Activated CD4-positive, CD25-positive, alpha-beta regulatory T cell treated with anti-CD3 and anti-CD28 coated beads, Interleukin-2, amount 50 U/mL, for 72 hours (primary cell): ENCODE results near the gene SIN3B.

Experiments
- DNase-seq: peaks from one replicate; pipeline ENCODE4 v3.0.0; 2021

Gene SIN3B

DNA sequence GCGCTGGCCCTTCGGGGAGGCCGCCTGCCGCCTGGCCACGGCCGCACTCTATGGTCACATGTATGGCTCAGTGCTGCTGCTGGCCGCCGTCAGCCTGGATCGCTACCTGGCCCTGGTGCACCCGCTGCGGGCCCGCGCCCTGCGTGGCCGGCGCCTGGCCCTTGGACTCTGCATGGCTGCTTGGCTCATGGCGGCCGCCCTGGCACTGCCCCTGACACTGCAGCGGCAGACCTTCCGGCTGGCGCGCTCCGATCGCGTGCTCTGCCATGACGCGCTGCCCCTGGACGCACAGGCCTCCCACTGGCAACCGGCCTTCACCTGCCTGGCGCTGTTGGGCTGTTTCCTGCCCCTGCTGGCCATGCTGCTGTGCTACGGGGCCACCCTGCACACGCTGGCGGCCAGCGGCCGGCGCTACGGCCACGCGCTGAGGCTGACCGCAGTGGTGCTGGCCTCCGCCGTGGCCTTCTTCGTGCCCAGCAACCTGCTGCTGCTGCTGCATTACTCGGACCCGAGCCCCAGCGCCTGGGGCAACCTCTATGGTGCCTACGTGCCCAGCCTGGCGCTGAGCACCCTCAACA, 60.8 kb downstream of the SIN3B start:
- DNase-seq: no peak

DNA sequence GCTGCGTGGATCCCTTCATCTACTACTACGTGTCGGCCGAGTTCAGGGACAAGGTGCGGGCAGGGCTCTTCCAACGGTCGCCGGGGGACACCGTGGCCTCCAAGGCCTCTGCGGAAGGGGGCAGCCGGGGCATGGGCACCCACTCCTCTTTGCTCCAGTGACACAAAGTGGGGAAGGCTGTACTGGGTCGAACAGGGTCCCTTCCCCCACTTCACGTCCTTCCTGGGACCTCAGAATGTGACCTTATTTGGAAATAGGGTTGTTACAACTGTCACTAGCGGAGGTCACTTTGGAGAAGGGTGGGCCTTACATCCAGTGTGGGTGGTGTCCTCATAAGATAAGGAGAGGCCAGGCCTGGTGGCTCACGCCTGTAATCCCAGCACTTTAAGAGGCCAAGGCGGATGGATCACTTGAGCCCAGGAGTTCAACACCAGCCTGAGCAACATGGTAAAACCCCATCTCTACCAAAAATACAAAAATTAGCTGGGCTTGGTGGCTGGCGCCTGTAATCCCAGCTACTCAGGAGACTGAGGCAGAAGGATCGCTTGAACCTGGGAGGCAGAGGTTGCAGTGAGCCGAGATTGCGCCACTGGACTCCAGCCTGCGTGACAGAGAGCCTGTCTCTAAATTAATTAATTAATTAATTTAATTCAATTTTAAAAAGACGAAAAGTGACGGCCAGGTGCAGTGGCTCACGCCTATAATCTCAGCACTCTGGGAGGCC, 61.4 kb downstream of the SIN3B start:
- no peak for DNase-seq

DNA sequence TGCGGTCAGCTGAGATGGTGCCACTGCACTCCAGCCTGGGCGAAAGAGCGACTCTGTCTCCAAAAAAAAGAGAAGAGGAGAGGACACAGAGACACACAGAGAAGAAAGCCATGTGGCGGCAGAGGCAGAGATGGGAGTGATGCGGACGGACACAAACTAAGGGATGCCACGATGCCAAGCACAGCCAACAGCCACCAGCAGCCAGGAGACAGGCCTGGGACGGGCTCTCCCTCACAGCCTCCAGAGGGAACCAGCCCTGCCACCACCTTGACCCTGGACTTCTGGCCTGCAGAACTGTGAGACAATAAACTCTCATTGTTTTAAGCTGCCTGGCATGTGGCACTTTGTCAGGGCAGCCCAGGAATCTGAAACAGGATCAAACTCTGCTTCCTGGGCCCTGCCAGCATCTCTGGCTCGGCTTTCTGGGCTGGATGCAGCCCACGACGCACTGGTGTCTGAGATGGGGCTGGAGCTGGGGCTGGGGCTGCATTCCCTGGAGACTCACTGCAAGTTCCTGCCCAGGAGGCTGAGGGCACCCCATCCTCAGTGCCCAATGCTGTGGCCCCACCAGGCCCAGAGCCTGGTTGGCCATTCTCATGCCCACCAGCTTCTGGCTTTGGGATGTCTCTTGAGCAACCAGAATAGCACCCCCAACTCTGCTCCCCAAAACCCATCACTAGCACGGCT, 62.6 kb downstream of the SIN3B start:
- DNase-seq: no peak

DNA sequence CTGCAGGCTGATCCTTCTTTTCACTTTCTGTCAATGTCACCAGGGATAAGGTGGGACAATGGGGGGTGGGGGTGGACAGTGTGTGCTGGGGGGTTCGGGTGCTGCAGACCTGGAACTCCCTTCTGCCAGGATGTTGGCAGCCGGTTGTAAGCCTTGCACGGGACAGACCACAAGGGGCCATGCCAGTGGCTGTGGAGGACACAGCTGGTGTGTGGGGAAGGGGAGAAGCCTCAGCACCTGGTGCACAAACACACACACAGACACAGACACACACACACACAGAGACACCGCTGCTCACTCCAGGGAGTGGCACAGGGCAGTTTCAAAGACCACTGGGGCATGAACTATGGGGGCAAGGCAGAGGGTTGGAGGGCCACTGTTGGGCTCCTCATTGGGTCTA, 63.2 kb downstream of the SIN3B start:
- DNase-seq: no peak

DNA sequence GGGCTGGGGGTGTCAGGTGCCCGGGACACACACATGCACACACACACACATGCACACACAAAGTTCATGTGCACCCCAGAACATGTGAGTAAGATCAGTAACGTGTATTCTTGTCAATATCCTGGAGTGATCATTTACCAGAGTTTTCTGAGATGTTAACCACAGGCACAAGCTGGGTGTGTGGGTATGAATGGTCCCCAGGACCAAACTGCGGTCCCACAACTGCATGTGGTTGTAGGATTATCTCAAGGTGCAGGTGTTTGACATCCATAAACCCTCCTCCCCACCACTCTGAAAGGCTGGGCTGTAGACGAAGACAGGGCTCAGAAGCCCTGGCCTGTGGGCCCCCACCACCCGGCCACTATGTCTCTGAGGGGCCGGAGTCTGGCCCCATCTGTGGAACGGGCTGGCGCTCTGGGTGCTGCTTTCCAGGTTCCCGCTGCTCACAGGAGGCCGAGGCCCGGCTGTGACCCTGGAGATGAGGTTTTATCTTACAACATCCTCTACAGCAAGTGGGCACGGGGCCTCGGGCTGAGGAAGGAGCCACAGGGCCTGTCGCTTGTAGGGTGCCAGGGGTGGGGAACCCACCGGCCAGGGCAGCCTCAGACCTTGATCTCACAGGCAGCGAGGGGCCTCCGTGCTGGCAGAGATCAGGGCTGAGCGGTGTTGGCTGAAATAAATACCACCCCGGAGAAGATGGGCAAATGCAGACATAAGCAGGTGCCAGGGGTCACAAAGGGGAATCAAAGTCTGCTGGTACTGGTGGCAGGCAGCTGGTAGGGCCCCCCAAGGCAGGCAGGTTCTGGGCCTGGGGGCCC, 63.9 kb downstream of the SIN3B start:
- no peak for DNase-seq

DNA sequence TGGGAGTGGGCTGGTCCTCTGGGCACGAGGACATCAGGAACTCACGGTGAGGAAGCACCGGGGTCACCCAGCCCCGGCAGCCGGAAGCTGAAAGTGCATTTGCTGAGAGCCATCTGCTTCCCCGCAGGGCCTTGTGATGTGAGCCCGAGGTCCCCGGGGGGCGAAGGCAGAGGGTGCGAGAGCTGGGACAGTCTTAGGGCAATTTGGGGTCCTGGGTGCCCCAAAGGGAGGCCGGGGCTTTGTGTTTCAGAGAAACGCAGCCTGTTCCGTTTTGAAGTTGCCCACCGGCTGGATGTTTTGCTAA, 64.4 kb downstream of the SIN3B start:
- no peak for DNase-seq

DNA sequence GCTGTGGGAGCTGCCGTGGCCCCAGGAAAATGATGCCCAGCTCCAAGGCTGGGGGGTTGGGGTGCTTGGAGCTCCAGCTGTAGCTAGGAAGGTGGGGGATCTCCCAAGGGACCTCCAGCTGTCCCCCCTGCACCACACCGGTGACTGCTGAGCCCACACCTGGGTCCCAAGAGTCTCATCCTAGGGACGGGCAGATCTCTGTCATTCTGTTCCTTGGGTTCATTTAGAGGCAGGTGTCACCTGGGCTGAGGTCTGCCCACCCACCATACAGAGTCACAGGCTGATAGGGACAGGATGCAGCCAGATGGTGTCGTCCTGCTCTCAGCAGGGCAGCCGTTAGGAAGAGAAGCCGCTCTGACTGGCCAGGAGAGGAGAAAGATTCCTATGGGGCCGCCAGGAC, 64.9 kb downstream of the SIN3B start:
- no peak for DNase-seq

DNA sequence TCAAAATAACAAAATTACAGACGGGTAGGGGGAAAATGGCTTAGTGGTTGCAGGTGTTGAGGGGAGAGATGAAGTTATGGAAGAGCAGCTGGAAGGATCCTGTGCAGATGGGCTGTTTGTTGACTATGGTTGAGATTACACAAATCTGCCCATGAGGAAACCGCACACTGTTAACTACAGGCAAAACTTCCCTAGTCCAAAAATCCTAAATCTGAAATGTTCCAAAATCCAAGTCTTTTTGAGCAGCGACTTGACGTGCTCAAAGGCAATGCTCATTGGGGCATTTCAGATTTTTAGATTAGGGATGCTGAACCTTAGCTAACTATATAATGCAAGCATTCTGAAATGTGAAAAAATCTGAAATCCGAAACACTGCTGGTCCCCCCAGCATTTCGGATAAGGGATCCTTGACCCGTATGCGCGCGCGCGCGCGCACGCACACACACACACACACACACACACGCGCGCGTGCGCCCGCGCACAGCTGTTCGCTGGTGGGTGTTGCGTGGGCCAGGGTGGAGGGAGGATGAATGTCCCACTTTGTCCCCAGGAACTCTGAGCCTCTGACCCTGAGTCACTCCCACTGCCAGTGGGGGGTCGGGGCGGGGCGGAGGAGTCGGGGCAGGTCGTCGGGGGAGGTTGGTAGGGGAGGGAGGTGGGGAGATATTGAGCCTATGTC, 66.4 kb downstream of the SIN3B start:
- DNase-seq: no peak

DNA sequence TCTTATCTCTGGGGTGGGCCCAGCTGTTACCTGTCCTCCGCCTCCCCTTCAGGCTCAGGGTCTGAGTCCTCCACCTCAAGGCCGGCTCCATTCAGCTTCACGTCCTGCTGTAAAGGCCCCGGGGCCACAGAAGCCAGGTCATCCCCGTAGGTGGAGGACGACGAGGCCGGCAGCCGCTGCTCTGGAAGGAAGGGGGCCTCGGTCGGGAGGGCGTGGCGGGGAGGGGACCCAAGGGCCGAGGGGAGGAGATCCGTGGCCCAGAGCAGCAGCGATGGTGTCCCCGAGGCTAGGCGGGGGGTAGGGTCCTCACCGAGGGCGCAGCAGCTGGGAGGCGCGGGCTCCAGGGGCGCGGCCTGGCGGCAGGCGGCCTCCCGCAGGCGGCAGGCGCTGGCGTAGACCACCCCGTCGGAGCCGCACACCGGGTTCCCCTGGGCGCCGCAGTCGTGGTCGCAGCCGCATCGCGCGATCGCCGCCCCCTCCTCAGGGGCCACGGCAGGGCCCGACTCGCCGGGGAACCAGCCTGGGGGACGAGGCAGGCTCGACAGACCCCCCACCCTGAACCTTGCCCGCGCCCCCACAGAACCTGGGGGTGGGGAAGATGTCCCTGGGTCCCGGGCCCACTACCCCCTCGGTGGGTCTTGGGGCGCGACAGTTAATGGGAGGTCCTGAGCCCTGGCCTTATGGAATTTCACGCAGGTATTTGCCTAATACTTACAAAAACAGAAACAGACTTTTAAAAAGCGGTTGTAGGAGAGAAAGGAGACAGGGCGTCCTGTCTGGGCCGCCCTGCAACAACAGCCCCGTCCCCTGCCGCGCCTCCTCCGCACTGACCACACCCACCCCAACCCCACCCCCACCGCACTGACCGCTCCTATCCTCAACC, 67.2 kb downstream of the SIN3B start:
- DNase-seq: no peak

DNA sequence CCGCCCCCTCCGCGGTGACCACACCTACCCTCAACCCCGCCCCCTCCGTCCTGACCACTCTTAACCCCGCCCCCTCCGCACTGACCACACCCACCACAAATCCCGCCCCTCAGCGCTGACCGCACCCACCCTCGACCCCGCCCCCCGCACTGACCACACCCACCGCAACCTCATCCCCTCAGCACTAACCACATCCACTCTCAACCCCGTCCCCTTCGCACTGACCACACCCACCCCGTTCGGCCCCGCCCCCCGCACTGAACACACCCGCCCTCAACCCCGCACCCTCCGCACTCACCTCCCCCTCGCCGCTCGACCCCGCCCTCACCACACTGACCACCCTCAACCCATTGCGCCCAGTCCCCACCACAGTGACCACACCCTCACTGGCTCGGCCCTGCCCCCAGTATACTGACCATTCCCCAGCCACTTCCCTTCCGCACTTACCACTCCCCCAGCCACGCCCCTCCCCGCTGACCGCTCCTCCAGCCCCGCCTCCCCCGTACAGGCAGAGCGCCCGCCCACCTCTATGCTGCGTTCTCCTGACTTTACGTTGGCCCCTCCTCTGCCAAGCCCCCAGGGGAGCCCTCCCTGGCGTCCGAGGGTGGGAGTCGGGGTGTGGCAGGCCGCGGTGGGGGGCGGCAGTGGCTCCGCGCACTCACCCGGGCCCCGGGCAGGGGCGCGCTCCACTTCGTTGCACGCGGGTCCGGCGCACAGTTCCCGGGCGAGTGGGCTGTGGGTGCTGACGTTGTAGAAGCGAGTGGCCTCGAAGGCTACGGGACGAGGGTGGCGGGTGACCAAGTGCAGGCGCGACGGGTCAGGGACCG, 68.0 kb downstream of the SIN3B start:
- DNase-seq: peak; percentile 76

DNA sequence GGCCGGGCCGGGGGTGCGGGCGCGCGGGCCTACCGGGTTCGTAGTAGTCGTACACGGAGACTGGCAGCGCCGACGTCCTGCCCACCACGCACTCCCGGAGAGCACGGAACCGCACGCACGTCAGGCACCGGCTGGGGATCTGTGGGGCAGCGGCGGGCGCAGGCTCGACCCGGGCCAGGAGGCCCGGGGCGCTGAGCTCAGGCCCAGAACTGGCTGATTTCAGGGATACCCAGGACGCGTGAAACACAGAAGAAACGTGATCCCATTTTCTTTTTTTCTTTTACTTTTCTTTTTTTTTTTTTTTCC, 68.6 kb downstream of the SIN3B start:
- DNase-seq: no peak

DNA sequence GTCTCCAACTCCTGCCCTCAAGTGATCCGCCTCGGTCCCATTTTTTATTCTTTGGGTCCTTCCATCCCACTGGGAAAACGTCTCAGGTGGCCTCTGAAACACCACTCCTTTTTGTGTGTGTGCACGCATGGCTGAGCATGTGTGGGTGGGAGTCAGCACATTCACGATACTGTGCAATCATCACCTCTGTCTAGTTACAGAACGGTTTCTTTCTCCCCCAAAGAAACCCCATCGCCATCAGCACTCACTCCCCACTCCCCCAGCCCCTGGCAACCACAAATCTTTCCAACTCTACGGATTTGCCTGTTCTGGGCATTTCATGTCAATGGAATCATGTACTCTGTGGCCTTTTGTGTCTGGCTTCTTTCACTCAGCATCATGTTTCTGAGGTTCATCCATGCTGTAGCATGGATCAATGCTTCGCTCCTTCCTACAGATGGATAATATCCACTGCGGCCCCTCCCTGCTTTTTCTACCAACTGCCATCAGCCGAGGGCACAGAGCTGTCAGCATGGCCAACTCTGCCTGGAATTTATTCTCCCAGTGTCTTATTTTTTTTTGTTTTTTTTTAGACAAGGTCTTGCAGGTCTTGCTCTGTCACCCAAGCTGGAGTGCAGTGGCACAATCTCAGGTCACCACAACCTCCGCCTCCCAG, 69.3 kb downstream of the SIN3B start:
- no peak for DNase-seq

DNA sequence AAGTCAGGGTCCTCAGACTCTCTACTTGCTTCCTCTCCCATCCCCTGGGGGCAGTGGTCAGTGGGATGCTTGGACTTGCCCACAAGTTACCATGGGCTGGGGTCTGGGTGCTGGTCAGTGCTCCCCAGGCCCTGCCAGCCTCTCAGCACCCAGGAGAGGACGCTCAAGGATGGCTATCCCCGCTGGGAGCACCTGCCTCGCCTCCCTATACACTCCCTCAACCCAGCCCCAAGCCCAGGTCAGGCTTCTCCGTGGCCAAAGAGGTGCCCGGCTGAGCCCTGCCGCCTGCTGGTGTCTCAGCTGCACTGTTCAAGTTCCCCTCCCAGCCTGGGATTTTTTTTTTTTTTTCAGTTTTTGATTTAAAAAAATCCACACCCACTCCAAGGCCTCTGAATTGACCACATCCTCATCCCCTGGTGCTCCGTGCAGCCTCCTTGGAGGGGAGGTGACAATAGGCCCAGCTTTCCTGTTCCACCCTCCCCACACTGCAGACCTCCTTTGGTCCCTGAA, 70.4 kb downstream of the SIN3B start:
- DNase-seq: no peak

DNA sequence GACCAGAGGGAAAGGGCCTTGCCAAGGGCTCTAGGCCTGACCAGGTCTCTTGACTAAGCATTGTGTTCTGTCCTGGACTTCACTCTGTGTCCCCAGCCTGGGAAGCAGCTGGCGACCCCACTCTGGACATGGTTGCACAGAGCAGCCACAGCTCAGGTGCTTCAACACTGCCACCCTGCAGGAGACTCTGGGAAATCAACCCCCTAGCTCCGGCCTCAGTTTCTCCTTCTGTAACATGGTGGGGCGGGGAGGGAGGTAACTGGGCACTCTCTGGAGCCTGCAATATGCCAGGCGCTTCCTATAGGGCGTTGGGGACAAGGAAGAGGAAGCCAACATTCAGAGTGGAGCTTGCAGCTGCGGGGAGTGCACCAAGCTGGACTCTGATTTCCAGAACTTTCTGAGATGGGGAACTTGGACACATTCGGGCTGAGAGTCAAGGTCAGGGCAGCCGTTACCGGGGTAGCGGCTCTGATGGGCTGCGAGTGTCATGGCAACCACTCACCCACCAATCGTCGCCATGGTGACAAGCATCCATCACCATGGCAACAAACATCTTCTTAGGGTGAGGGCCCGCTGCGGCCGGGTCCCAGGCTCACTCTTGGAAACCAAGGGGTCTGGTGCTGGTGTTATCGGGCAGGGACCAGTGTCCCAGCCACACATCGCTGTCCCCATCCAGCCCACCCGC, 72.4 kb downstream of the SIN3B start:
- no peak for DNase-seq

DNA sequence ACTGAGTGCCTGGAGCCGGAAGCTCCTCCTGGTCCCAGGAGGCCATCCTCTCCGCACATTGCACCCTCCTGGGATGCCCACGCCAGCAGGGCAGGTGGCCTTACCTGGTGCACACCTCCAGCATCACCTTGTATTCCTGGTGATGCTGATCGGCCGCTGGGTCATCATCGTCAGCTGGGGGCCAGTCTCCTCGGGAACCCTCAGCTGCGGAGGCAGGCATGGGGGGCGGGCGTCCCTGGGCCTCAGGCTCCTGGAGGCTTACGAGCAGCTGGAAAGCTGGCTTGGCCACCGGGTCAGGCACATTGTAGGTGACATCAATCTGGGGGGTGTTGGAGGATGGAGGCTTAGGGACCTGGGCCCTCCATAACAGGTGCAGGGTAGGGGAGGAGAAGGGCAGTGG, 73.3 kb downstream of the SIN3B start:
- DNase-seq: no peak

DNA sequence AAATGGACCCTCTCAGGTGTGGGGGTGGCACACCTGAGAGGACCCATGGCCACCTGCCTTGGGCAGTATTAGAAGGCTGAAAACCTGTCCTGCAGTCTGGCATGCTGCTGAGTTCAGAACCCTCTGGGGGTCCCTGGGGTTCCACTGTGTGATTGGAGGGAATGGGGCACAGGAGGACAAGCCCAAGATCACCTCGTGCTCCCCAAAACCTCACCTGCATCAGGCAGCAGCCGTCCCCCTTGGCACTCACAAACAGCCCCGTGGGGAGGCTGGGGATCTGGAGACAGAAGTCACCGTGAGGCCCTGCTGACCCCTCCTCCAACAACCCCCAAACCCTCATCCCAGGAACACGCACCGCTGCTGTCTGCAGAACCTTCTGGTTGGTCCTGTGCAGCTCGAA, 74.1 kb downstream of the SIN3B start:
- DNase-seq: no peak

DNA sequence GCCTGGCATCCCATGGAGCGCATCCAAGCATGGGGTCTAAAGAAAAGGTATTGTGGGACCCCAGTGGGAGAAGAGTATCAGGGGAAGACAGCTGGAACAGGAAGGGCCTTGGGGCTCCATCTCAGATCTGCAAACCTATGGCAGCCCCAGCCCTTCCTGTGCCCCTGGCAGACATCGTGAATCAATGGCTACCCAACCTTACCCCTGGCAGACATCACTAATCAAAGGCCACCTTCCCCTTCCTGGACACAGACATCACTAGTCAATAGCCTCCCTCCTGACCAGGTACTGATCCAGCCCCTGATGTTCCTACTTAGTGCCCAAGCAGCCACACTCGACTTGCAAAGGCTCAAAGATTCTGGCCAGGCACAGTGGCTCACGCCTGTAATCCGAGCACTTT, 75.4 kb downstream of the SIN3B start:
- DNase-seq: no peak

DNA sequence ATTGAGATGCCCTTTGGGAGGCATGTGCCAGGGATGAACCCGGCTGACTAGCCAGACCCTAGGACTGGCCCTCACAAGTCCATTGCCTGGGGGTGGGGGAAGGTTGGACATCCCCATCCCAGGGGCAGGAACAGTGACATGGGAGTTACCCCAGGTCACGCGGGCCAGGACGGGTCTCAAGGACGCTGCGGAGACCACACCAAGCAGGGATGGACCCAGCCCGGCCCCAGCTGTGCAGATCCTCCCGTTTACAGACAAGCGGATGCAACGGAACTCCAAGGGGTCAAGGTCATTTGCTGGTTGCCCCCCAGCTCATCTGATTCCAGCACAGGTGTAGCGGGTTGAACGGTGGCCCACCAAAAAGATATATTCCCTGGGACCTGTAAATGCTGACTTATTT, 79.6 kb downstream of the SIN3B start:
- DNase-seq: no peak

DNA sequence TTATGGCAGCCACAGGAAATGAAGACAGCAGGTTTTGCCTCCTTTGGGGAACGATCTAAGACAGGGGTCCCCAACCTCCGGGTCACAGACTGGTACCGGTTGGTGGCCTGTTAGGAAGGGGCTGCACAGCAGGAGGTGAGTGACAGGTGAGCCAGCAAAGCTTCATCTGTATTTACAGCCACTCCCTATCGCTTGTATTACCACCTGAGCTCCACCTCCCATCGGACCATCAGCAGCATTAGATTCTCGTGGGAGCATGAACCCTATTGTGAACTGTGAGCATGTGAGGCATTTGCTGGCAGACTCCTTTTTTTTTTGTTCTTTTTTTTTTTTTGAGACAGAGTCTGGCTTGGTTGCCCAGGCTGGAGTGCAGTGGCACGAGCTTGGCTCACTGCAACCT, 81.8 kb downstream of the SIN3B start:
- DNase-seq: no peak

DNA sequence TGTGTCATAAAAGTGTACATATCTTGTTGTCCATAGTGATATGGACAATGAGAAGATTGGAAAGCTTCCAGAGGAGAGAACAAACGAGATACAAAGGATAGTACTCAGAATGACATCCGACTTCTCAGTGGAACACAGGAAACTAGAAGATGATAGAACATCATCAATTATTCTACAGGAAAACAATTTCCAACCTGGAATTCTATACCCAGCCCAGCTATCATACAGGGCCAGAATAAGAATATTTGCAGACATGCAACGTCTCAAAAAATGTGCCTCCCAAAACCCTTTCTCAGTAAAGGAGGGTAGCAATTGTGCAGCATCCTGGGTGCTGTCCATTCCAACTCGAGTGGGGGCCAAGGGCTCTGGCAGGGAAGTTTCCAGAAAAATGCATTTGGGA, 83.6 kb downstream of the SIN3B start:
- no peak for DNase-seq
